ENCODE results near the gene METRNL.
"Not testable (repeated sequence)": the region's sequence is repeated elsewhere in the genome, so short reads cannot be mapped to it uniquely, and the experiment has no call there.

Gene METRNL

DNA sequence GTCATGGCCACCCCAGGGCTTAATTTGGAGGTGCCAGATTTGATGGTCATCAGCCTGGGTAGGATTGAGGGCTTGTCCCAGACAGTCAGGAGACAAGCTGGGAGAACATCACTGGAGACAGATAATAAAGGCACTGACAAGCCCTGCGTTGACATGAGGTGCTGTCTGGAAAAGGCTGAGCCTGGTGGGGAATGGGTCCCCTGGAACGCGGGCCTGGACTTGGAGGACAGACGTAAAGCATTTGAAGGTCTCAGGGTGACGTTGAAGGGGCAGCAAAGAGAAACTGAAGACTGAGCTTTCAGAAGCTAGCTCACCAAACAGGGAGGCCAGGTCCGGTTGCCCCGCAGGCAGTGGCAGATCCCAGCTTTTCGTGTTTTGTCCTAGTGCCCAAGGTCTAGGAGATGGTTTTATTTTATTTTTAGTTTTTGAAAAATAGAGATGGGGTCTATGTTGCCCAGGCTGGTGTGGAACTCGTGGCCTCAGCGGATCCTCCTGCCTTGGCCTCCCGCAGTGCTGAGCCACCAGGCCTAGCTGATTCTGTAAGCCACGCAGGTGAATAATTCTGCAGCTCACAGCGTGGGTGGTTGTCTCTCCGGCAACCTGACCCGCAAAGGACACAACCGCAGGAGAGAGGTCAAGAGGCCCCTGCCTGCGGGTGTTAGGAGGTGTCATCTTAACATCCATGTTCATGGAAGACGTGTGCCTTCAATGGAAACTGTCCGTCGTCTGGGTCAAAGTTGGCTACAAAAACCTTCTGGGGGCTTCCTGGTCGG lies 37.6 kb downstream of the METRNL start:
- DNase-seq (ENCODE audit: insufficient read length, low spot score) (no peak), FAIRE-seq (no peak)

- FAIRE-seq = no peak
- no peak for DNase-seq (ENCODE audit: insufficient read length, low spot score)
Observed at GRCh38 chr17:83117583-83117982, 38.2 kb downstream of the METRNL start.

- FAIRE-seq (no peak), DNase-seq (ENCODE audit: insufficient read length, low spot score) (no peak)
Observed at GRCh38 chr17:83118071-83118841, 38.8 kb downstream of the METRNL start.

DNA sequence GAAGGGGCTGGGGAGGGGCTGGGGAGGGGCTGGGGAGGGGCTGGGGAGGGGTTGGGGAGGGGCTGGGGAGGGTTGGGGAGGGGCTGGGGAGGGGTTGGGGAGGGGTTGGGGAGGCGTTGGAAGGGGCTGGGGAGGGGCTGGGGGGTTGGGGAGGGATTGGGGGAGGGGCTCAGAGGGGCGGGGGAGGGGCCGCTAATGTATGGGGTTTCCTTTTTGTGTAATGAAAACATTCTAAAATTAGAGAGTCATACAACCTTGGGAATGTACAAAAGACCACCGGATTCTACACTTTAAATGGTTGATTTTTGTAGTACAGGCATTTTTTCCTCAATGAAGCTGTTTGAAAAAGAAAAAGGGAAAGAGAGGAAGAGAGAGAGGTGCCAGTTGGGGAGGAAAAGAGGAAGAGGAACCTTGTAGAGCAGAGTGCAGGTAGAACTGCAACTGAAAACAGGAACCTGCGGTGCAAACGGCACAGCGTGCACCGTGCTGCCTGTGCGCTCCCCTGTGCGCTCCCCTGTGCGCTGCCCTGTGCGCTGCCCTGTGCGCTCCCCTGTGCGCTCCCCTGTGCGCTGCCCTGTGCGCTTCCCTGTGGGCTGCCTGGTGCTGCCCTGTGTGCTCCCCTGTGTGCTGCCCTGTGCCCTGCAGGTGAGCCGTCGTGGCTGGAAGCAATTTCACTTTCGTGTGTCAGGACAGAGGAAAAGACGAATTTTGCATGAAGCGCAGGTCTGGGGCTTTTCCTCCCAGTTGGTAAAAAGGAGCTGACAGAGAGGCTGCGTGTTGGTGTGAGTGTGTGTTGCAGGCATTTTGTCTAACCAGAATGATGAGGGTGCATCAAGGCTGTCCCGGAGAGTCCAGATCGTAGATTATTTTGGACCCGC lies 40.8 kb downstream of the METRNL start:
- DNase-seq (ENCODE audit: insufficient read length, low spot score) (no peak), FAIRE-seq (no peak)

GRCh38 chr17:83121473-83121872 lies 42.1 kb downstream of the METRNL start:
- FAIRE-seq; DNase-seq (ENCODE audit: insufficient read length, low spot score): not testable (repeated sequence)

DNA sequence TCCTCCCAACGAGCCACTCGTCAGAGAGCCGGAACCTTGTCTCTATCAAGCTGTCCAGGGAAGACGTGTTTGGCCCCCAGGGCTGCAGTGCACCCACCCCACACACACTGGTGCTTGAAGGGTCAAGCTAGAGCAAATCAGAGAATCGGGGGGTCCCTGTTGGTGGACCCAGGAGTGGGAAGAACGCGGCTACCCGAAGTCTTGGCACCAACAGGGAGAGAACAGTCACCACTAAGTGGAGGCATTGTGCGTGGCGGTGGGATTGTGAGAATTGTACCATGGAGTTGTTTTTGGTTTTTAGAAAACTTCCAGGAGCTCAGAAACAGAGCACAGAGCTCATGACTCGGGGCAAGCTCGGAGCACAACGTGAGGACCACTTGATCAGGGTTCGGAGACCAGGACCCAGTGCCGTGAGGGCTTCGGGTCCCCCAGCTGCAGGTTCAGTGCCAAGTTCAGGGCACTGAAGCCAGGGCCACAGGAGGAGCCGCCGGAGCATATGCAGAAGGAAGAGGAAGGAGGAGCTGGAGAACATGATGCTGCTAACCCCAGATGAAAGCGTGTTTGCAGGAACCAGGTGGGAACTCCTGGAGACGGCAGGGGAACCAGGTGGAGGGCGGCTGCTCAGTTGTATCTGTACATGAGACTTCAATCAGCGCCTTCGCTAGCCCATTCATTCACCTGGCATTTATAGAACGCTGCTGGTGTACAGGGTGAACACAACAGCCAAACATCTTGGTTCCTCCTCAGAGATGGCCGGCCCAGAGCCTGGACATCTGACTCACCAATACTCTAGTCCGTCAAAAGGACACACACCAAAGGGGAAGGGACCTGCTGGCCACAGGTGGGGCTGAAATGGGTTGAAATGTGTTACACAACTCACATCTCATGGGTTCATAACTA lies 42.8 kb downstream of the METRNL start:
- FAIRE-seq (no peak), DNase-seq (ENCODE audit: insufficient read length, low spot score) (no peak)

GRCh38 chr17:83122834-83123233 lies 43.4 kb downstream of the METRNL start:
- FAIRE-seq (no peak), DNase-seq (ENCODE audit: insufficient read length, low spot score) (no peak)

DNA sequence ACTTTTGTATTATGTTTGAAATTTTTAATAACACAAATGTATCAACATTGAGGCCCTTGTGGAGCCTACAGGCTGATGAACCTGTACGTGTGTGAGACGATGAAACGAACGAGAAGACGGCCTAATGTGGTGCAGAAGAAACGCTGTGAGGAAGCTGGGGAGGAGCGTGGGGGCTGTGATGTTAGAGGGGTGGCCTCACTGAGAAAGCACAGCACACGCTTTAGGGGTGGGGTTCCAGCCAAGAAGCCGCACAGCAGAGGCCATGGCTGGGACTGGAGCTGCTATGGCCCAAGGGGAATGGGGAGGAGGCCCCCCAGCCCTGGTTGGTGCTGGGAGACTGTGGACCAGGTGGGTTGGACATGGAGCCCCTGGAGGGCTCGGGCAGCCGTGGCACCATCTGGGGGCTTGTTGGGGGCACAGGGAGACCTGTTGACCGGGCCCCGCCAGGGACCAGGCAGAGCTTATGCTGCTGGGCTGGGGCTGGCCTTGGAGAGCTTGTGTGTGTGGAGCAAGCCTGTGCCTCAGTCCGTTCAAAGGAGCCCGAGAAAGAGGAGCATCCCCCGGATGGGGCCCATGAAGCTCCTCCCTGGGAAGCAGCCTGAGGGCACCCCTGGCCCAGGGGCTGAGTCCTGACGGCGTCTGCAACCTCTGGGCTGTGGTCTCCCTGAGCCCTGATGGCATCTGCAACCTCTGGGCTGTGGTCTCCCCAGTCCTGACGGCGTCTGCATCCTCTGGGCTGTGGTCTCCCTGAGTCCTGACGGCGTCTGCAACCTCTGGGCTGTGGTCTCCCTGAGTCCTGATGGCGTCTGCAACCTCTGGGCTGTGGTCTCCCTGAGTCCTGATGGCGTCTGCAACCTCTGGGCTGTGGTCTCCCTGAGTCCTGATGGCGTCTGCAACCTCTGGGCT lies 44.7 kb downstream of the METRNL start:
- FAIRE-seq (no peak), DNase-seq (ENCODE audit: insufficient read length, low spot score) (no peak)

DNA sequence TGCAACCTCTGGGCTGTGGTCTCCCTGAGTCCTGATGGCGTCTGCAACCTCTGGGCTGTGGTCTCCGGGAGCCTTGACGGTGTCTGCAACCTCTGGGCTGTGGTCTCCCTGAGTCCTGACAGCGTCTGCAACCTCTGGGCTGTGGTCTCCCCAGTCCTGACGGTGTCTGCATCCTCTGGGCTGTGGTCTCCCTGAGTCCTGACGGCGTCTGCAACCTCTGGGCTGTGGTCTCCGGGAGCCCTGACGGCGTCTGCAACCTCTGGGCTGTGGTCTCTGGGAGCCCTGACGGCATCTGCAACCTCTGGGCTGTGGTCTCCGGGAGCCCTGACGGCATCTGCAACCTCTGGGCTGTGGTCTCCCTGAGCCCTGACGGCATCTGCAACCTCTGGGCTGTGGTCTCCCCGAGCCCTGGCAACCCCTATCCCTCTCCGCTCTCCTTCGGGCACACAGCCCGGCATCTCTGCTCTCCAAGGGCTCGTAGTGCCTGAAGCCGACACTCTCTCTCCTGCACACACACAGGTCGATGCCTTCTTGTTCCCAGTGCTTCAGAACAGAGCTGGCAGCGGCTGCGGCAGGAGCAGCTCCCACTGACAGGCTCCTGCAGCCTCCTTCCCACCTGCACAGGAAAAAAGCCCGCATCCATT lies 45.6 kb downstream of the METRNL start:
- FAIRE-seq = no peak
- DNase-seq (ENCODE audit: insufficient read length, low spot score) = no peak

DNA sequence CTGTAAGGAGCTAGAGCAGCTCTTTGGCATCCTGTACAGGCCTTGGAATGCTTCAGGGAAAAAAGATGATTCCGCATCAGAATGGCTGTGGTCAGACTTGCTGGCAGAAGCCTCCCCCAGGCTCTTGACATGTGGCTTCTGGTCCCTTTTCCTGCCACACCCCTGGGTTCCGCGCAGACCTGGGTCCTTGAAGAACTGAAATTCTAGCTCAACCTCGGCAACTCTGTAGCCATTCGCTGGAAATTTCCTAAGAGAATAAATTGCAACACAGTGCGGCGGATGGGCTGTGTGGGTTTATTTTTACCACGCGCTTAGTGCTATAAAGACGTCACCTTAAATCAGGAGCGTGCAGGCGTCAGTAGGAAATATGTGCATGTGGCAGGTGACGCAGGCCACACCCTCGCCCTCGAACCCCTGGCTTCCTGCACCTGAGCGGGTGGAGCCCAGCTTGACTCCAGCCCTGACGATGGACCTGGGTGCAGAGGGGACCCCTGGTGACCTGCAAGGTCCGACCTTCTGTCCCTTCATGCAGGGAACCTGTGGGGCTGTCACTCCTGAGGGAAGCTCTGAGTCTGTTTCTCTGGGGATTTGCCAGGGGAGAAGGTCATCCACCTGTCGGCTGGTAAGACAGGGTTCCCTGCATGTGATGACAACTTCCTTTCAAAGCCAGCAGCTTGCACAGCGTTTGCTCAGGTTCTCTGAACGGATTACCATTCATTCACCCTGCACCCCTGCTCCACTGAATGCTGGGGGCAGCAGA lies 46.3 kb downstream of the METRNL start:
- no peak for DNase-seq (ENCODE audit: insufficient read length, low spot score)
- FAIRE-seq = no peak

GRCh38 chr17:83126275-83126811 lies 46.9 kb downstream of the METRNL start:
- DNase-seq (ENCODE audit: insufficient read length, low spot score) (no peak), FAIRE-seq (no peak)

DNA sequence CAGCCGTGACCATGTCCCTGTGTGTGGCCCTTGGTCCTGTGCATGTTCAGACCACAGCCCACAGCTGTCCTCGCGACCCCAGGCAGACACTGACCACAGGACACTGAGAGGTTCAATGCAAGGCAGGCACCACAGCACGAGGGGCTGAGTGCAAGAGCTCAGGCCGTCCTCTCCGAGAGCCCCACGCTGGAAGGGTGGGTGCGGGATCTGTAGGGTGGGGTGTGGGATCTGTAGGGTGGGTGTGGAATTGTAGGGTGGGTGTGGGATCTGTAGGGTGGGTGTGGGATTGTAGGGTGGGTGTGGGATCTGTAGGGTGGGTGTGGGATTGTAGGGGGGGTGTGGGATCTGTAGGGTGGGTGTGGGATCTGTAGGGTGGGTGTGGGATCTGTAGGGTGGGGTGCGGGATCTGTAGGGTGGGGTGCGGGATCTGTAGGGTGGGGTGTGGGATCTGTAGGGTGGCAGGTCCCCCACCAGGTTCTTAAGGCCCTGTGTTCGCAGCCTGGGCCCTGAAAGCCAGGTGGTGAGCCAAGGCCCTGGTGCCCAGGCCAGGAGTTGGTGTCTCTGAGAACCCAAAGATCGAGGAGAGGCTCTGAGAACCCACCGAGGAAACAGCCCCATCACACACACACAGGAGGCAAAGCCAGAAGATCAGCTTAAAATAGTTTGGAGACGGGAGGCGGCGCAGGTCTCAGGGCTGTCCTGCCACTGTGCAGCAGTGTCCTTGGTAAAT lies 48.2 kb downstream of the METRNL start:
- FAIRE-seq = no peak
- no peak for DNase-seq (ENCODE audit: insufficient read length, low spot score)

DNA sequence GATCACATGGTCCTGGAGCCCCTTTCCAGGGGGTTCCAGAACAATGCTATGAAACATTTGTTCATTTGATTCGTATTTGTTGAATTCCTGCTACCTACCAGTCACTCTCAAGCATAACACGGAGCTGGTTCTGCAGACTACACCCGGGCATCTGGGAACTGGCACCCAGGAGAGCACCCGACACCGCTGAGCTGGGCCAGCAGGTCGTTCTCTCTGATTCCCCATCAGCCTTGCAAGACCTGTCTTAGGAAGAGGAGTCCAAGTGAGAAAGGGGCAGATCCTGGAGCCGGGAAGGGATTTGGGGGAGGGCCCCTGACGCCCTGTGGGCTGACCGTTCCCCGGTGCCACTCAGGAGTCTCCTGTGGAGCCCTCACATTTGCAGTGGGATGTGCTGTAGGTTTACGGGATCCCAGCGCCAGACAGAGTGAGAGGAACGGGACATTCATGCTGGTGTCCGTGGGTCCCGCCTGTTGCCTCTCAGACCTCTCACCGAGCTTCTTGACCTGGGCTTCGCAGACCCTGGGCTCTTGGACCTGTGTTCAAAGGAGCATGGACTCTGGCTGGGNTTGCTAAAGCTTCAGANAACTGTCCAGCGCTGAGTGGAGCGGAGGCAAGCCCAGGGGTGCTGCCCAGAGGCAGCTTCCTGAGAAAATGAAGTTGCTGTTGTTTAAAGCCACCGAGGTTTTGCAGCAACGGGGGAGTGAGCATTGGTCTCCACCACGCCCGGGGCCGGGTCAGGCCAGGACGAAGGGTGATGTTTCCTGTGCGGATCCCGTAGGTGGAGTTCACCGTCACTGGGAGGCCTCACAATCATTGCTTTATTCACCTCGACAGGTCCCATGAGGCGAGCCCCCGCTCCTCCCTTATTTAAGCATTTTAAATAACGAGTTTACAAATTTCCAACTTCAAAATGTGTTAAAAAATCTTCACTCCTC lies 49.2 kb downstream of the METRNL start:
- no peak for FAIRE-seq
- DNase-seq (ENCODE audit: insufficient read length, low spot score) = no peak

DNA sequence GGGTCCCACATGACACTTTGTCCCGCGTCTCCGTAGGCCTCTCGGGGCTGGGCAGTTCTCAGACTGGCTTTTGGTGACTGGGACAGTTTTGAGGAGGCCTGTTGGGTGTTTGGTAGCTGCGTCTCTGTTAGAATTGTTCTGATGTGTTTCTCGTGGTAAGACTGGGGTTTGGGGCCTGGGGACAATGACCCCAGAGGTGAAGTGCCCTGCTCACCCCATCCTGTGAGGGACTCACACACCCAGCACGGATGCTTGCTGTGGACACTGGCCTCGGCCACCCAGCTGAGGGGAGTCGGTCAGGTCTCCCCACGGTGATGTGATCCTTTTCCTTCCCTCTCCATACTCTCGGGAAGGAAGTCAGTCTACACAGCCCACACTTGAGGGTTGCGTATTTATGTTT lies 50.3 kb downstream of the METRNL start:
- FAIRE-seq (no peak), DNase-seq (ENCODE audit: insufficient read length, low spot score) (no peak)

DNA sequence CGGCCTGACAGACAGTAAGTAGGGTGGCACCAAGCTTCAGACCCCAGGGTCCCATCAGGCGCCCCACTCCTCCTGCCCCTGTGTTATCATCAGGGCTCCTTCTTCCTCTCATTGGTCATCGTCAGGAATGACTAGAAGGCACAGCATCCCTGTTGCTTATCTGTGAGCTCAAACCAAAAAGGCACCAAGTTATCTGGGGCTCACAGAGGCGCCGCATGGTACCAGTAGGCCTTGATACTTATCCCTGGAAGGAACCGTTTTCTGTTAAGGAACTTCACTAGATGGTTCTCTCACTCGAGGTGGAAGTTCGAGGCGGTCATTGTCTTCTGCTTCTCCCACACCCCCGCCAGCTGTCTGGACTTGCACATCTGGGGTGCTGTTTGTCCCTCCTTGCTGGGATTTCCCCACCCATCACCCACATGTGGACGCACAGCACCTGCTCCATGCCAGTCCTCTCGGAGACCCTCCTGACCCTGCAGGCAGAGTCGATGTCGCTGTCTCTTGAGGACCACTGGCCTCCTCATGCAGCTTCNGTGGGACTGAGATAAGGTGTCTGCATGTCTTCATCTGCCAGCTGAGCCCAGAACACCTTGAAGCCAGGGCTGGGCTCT lies 52.1 kb downstream of the METRNL start:
- FAIRE-seq = peak; percentile 20
- no peak for DNase-seq (ENCODE audit: insufficient read length, low spot score)

Data from HTR-8/SVneo (cell line).